ENCODE results near the gene RNF157. TPM values are rescaled to one million over a fixed set of nuclear protein-coding genes. Genes with fewer than 3 reads are reported as not detected.

Gene RNF157
- total RNA-seq, 4 donors from 2014 or later = 0.85 to 3.4 (median 1.3) TPM

DNA sequence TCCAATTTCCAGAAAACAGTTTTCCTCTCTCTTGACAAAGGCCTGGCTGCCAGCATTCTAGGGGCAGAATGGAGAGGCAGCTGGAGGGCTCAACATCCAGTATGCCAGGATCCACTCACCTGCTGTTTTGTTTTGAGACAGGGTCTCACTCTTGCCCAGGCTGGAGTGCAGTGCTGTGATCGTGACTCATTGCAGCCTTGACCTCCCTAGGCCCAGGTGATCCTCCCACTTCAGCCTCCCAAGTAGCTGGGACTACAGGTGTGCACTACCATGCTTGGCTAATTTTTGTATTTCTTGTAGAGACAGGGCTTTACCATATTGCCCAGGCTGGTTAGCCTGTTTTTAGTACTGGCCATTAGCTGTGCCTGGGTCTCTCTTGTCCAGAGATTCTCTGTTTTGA lies 70.2 kb downstream of the RNF157 start:
- DNase-seq (ENCODE audit: low spot score in 2 of 2) = no peak
- H3K4me3 ChIP-seq = no peak overlapping the region
- H3K4me1 ChIP-seq = no peaks in the 10 kb centered on the region
- no peaks in the 10 kb centered on the region for H3K27me3 ChIP-seq
- no peak overlapping the region for H3K27ac ChIP-seq
- no peak for TF ChIP-seq POLR2AphosphoS5 (IDR thresholded peaks at IDR 0.05)
- TF ChIP-seq EP300 (IDR thresholded peaks at IDR 0.05) = no peak
- TF ChIP-seq, protein P1, sequence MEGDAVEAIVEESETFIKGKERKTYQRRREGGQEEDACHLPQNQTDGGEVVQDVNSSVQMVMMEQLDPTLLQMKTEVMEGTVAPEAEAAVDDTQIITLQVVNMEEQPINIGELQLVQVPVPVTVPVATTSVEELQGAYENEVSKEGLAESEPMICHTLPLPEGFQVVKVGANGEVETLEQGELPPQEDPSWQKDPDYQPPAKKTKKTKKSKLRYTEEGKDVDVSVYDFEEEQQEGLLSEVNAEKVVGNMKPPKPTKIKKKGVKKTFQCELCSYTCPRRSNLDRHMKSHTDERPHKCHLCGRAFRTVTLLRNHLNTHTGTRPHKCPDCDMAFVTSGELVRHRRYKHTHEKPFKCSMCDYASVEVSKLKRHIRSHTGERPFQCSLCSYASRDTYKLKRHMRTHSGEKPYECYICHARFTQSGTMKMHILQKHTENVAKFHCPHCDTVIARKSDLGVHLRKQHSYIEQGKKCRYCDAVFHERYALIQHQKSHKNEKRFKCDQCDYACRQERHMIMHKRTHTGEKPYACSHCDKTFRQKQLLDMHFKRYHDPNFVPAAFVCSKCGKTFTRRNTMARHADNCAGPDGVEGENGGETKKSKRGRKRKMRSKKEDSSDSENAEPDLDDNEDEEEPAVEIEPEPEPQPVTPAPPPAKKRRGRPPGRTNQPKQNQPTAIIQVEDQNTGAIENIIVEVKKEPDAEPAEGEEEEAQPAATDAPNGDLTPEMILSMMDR (IDR thresholded peaks at IDR 0.05) = no peak
- TF ChIP-seq POLR2A (IDR thresholded peaks at IDR 0.05) = no peak
- no peaks in the 10 kb centered on the region for H3K36me3 ChIP-seq
- H3K9me3 ChIP-seq = no peaks in the 10 kb centered on the region
- WGBS = 100% methylated on average over 1 of the region's 1 CpG

DNA sequence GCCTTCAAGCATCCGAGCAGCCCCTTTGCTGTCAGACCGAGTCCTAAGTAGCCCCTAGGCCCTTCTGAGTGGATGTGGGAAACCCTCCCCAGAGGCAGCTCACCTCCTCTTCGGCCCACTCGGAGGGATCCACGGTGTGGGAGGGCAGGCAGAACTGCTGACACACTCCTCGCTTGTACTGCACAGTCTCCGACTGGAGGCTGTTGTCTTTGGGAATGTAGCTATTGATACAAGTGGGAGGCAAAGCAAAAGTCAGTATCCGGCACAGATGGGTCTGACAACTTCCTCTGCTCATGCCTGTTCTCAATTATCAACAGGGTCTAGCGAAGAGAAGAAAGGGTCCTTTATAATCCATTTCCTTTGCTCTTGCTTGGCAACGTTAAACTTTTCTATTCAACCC lies 73.4 kb downstream of the RNF157 start:
- H3K36me3 ChIP-seq = no peaks in the 10 kb centered on the region
- H3K27ac ChIP-seq = no peak overlapping the region
- H3K27me3 ChIP-seq = no peaks in the 10 kb centered on the region
- no peak for DNase-seq (ENCODE audit: low spot score in 2 of 2)
- no peaks in the 10 kb centered on the region for H3K9me3 ChIP-seq
- no peak for TF ChIP-seq POLR2AphosphoS5 (IDR thresholded peaks at IDR 0.05)
- no peak for TF ChIP-seq EP300 (IDR thresholded peaks at IDR 0.05)
- TF ChIP-seq, protein P1 (IDR thresholded peaks at IDR 0.05) = no peak
- TF ChIP-seq POLR2A (IDR thresholded peaks at IDR 0.05) = no peak
- no peaks in the 10 kb centered on the region for H3K4me1 ChIP-seq
- 86% methylated on average over 10 of the region's 10 CpGs for WGBS
- no peak overlapping the region for H3K4me3 ChIP-seq

DNA sequence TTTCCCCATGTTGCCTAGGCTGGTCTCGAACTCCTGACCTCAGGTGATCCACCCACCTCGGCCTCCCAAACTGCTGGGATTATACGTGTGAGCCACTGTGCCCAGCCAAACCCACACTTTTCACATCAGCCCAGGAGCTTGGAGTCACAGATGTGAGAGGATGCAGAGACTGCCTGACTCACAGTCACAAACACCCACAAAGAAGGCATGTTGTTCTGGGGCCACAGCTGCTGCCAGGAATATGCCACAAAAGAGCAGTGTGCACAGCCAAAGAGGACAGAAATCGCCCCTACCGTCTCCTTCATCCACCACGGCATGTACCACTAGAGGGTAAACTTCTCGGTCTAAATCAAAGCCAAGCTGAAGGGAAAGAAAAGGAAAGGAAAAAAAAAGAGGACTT lies 74.1 kb downstream of the RNF157 start:
- no peak overlapping the region for H3K27ac ChIP-seq
- no peaks in the 10 kb centered on the region for H3K27me3 ChIP-seq
- TF ChIP-seq, protein P1 (IDR thresholded peaks at IDR 0.05) = no peak
- TF ChIP-seq EP300 (IDR thresholded peaks at IDR 0.05) (no peak), POLR2AphosphoS5 (IDR thresholded peaks at IDR 0.05) (no peak), POLR2A (IDR thresholded peaks at IDR 0.05) (no peak)
- WGBS = 78% methylated on average over 7 of the region's 7 CpGs
- no peaks in the 10 kb centered on the region for H3K4me1 ChIP-seq
- no peak overlapping the region for H3K4me3 ChIP-seq
- no peaks in the 10 kb centered on the region for H3K36me3 ChIP-seq
- no peak for DNase-seq (ENCODE audit: low spot score in 2 of 2)
- H3K9me3 ChIP-seq = no peaks in the 10 kb centered on the region

DNA sequence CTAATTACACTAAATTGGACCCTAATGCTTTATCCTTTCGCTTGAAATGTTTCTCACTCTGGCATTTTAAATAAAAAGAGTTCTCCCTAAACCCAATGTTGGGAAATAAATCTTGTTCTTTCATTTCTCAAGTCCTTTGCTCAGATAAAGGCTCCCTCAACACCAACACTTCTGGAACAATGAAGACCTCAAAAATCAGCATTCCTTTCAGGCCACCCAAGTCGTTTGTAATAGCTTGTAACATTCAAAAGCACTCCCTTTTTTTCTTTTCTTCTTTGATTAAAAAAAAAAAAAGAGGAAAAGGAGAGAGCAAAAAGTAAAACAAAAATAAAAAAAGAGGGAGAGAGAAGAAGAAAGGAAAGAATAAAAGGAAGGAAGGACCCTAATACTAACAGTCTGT lies 76.0 kb downstream of the RNF157 start:
- no peak for TF ChIP-seq POLR2A (IDR thresholded peaks at IDR 0.05)
- TF ChIP-seq, protein P1 (IDR thresholded peaks at IDR 0.05) = no peak
- TF ChIP-seq POLR2AphosphoS5 (IDR thresholded peaks at IDR 0.05) = no peak
- no peak for TF ChIP-seq EP300 (IDR thresholded peaks at IDR 0.05)
- WGBS = 77% methylated on average over 2 of the region's 2 CpGs
- Histone ChIP-seq H3K27ac (no peak overlapping the region), H3K4me1 (no peaks in the 10 kb centered on the region), H3K36me3 (no peaks in the 10 kb centered on the region), H3K27me3 (no peaks in the 10 kb centered on the region), H3K4me3 (no peak overlapping the region), H3K9me3 (no peaks in the 10 kb centered on the region)
- DNase-seq (ENCODE audit: low spot score in 2 of 2) = no peak

DNA sequence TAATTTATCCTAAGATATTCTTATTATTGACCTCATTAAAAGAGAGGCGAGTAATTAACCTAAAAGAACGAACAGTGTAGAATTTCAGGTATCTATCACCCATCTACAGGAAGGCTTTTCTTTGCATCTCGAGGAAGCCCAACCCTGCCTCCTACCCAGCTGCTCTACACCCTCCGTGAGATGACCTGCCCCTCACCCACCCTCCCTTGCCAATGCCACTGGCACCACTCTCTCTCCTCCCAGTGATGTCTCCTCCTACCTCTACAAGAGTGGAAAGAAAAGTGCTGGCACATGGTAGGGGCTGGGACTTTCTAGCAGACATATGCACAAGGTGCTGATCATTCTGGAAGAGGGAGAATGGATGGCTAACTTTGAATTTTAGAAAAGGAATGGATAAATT lies 76.4 kb downstream of the RNF157 start:
- DNase-seq (ENCODE audit: low spot score in 2 of 2) = no peak
- 88% methylated on average over 4 of the region's 4 CpGs for WGBS

More for the DNA sequence above, 76.4 kb downstream of the RNF157 start:
- no peak for TF ChIP-seq EP300 (IDR thresholded peaks at IDR 0.05)
- no peak for TF ChIP-seq POLR2A (IDR thresholded peaks at IDR 0.05)
- TF ChIP-seq, protein P1 (IDR thresholded peaks at IDR 0.05) = no peak
- no peak for TF ChIP-seq POLR2AphosphoS5 (IDR thresholded peaks at IDR 0.05)
- no peak overlapping the region for H3K27ac ChIP-seq
- H3K27me3 ChIP-seq = no peaks in the 10 kb centered on the region
- no peaks in the 10 kb centered on the region for H3K9me3 ChIP-seq
- H3K4me1 ChIP-seq = no peaks in the 10 kb centered on the region
- no peak overlapping the region for H3K4me3 ChIP-seq
- H3K36me3 ChIP-seq = no peaks in the 10 kb centered on the region
